ENCODE results near the gene MXI1.

DNA sequence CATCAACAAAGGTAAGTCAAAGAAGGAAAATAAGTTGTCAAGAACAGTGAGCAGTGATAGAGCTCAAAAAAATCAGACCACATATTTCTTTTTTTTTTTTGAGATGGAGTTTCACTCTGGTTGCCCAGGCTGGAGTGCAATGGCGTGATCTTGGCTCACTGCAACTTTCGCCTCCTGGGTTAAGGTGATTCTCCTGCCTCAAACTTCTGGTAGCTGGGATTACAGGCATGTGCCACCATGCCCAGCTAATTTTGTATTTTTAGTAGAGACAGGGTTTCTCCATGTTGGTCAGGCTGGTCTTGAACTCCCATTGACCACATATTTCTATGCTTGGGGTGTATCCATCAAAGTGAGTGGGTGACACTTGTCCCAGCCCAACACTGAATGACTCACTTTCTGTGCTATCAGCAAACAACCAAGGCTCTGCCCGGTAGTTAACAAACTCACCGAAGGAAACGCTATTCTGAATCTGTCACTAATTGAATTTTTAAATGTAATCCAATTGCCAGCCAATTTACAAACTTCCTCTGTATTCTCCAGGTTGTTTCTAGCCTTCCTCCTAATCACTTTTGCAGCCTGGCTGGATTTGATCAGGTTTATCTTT lies 116.9 kb downstream of the MXI1 start:
- TF ChIP-seq, protein P1, sequence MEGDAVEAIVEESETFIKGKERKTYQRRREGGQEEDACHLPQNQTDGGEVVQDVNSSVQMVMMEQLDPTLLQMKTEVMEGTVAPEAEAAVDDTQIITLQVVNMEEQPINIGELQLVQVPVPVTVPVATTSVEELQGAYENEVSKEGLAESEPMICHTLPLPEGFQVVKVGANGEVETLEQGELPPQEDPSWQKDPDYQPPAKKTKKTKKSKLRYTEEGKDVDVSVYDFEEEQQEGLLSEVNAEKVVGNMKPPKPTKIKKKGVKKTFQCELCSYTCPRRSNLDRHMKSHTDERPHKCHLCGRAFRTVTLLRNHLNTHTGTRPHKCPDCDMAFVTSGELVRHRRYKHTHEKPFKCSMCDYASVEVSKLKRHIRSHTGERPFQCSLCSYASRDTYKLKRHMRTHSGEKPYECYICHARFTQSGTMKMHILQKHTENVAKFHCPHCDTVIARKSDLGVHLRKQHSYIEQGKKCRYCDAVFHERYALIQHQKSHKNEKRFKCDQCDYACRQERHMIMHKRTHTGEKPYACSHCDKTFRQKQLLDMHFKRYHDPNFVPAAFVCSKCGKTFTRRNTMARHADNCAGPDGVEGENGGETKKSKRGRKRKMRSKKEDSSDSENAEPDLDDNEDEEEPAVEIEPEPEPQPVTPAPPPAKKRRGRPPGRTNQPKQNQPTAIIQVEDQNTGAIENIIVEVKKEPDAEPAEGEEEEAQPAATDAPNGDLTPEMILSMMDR (IDR thresholded peaks at IDR 0.05; ENCODE audit: insufficient read depth, low read length) = no peak
- no peak for TF ChIP-seq POLR2AphosphoS5 (IDR thresholded peaks at IDR 0.05; ENCODE audit: low read depth)
